HepG2 (cell line): Measurements from ENCODE around the gene EXOSC6. TPM values are rescaled to one million over a fixed set of nuclear protein-coding genes. Genes with fewer than 3 reads are reported as not detected.

Experiments used
- GATA4 ChIP-seq: sonication (generic); IDR thresholded peaks from 2 replicates; pipeline ENCODE4 v1.6.1; 2016; ENCODE audit warnings: antibody characterized with exemption, low read depth, borderline replicate concordance
- HDAC2 ChIP-seq: sonication (generic); formaldehyde crosslinking; IDR thresholded peaks from 2 replicates; pipeline ENCODE4 v1.4.0; 2020; ENCODE audit warnings: missing genetic modification reagents
- KMT2B ChIP-seq: IDR thresholded peaks from 2 replicates; pipeline ENCODE4 v1.6.1; 2016; ENCODE audit warnings: missing genetic modification reagents, missing compliant biosample characterization
- MAZ ChIP-seq, 2 experiments: sonication (generic) in 1 of 2; formaldehyde crosslinking in 1 of 2; IDR thresholded peaks; 2 replicates each; pipeline versions ENCODE4 v1.5.0 to v1.6.1; 2012 to 2020; ENCODE audit warnings: low read depth in 2 of 2, mild to moderate bottlenecking in 2 of 2, borderline replicate concordance in 1 of 2, improper control_type of control experiment in 1 of 2, low read length in 1 of 2, missing genetic modification reagents in 1 of 2, moderate library complexity in 1 of 2
- MEF2D ChIP-seq: sonication (generic); formaldehyde crosslinking; IDR thresholded peaks from 2 replicates; pipeline ENCODE4 v1.5.1; 2020; ENCODE audit warnings: mild to moderate bottlenecking, missing genetic modification reagents
- PAF1 ChIP-seq: IDR thresholded peaks from 2 replicates; pipeline ENCODE4 v1.6.1; 2016; ENCODE audit warnings: missing genetic modification reagents, missing compliant biosample characterization
- RFX1 ChIP-seq: fragments of 450-650 bp; IDR thresholded peaks from 2 replicates; pipeline ENCODE4 v1.6.1; 2017
- SMC3 ChIP-seq: IDR thresholded peaks from 2 replicates; pipeline ENCODE4 v1.6.1; 2011; ENCODE audit warnings: low read length, improper control_type of control experiment
- SMYD3 ChIP-seq: sonication (generic); formaldehyde crosslinking; IDR thresholded peaks from 2 replicates; pipeline ENCODE4 v1.8.1; 2023; ENCODE audit warnings: mild to moderate bottlenecking, missing genetic modification reagents
- SOX13 ChIP-seq, 3 experiments: fragments of 450-650 bp in 1 of 3; sonication (generic) in 1 of 3; formaldehyde crosslinking in 1 of 3; IDR thresholded peaks in 2 of 3; conservative IDR thresholded peaks in 1 of 3; 2 replicates each; pipeline versions ENCODE4 v1.5.0 to v1.6.1; 2016 to 2020; ENCODE audit warnings: antibody characterized with exemption in 1 of 3, mild to moderate bottlenecking in 1 of 3, missing compliant biosample characterization in 1 of 3, missing genetic modification reagents in 1 of 3, moderate library complexity in 1 of 3
- ZFAT ChIP-seq: sonication (generic); formaldehyde crosslinking; conservative IDR thresholded peaks from 2 replicates; pipeline ENCODE4 v1.8.1; 2023; ENCODE audit warnings: missing genetic modification reagents, inconsistent platforms
- ZMAT3 ChIP-seq: sonication (generic); formaldehyde crosslinking; conservative IDR thresholded peaks from 2 replicates; pipeline ENCODE4 v1.7.0; 2021; ENCODE audit warnings: missing genetic modification reagents
- ZNF235 ChIP-seq: sonication (generic); formaldehyde crosslinking; IDR thresholded peaks from 2 replicates; pipeline ENCODE4 v1.8.1; 2023; ENCODE audit warnings: mild to moderate bottlenecking, missing genetic modification reagents, borderline replicate concordance
- ZNF337 ChIP-seq: sonication (generic); formaldehyde crosslinking; IDR thresholded peaks from 2 replicates; pipeline ENCODE4 v1.5.1; 2020; ENCODE audit warnings: missing genetic modification reagents, low read depth, mild to moderate bottlenecking, borderline replicate concordance
- ZNF850 ChIP-seq: sonication (generic); formaldehyde crosslinking; conservative IDR thresholded peaks from 2 replicates; pipeline ENCODE4 v1.9.0; 2021; ENCODE audit warnings: mild to moderate bottlenecking, missing genetic modification reagents
- polyA plus RNA-seq, 8 experiments: library from polyadenylated mRNA; depleted of rRNA in 3 of 8; stranded (reverse) in 7 of 8; unstranded in 1 of 8; fragments of >200 nt; fragmentation: Illumina TruSeq in 4 of 8; extraction: Trizol in 4 of 8; gene quantifications; 2 replicates each; pipeline versions ENCODE4 v1.2.1 to v1.2.3, GENCODE V29; 2011 to 2016; ENCODE audit warnings: low read depth in 4 of 8, missing spikeins in 1 of 8, mixed read lengths in 1 of 8; ENCODE audit not compliant: insufficient read depth in 1 of 8
- total RNA-seq, 5 experiments: library from RNA; depleted of rRNA; stranded (reverse); fragments of >200 nt; fragmentation: Illumina TruSeq; extraction: Trizol; gene quantifications; 2 replicates each; pipeline ENCODE4 v1.2.3, GENCODE V29; 2016; ENCODE audit warnings: low read depth in 1 of 5
- TF ChIP-seq, protein P1 (sequence below): sonication (generic); formaldehyde crosslinking; IDR thresholded peaks from 2 replicates; pipeline ENCODE4 v1.9.0; 2021; ENCODE audit warnings: missing genetic modification reagents, borderline replicate concordance
- TF ChIP-seq, protein P2 (sequence below): sonication (generic); formaldehyde crosslinking; IDR thresholded peaks from 2 replicates; pipeline ENCODE4 v1.8.0; 2022; ENCODE audit warnings: mild to moderate bottlenecking, missing genetic modification reagents, moderate library complexity
- TF ChIP-seq, protein P3 (sequence below): fragments of 450-650 bp; IDR thresholded peaks from 2 replicates; pipeline ENCODE4 v1.6.1; 2017
- TF ChIP-seq, protein P4 (sequence below): sonication (generic); formaldehyde crosslinking; IDR thresholded peaks from 2 replicates; pipeline ENCODE4 v1.8.1; 2023; ENCODE audit warnings: mild to moderate bottlenecking, missing genetic modification reagents
- TF ChIP-seq, protein P5 (sequence below): sonication (generic); formaldehyde crosslinking; IDR thresholded peaks from 2 replicates; pipeline ENCODE4 v1.4.0; 2020; ENCODE audit warnings: mild to moderate bottlenecking, missing genetic modification reagents

EXOSC6 gene
- total and polyA plus RNA-seq, 2 of the 13 experiments (the other 11 are each of a cell fraction or from before 2014, with no cell fraction given), result 13.1 to 39.9 TPM

DNA sequence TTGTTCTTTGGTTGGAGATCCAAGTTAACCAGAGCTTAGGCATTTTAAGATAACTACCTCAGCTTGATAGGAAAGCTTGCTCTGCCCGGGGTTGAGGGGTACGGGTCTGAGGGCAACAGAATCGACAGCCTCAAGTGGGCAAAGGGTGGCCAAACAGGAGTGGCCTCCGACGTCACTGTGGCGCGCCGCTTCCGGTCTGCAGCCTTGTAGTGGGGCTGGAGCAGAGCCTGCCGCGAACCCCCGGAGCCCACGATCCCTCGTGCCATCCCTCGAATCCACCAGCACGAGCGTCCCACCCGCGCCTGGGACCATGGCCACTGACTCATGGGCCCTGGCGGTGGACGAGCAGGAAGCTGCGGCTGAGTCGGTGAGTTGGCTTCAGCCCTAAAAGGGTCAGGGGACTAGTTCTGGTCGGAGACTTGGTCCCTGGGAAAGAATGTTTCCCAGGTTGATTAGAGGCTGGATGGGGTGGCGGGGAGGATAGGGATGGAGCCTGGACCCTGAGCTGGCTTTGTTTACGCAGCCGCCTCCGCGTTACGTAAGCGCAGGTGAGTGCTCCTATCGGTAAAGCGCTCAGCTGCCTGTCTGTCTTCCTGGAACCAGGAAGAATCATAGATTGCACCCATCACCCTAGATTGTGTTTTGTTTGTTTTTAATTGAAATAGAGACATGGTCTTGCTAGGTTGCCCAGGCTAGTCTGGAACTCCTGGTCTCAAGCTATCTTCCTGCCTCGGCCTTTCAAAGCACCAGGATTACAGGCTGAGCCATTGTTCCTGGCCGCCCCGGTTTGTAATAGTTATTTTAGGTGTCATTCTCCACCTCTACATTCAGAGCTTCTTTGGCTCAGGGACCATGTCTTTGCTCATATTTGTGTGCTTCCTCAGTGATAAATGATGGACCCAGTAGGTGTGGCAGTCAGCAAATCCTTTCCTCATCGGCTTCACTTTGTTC lies 47.5 kb upstream of the EXOSC6 start, which contains the start of gene DDX19B (continued):
- TF ChIP-seq, protein P1, sequence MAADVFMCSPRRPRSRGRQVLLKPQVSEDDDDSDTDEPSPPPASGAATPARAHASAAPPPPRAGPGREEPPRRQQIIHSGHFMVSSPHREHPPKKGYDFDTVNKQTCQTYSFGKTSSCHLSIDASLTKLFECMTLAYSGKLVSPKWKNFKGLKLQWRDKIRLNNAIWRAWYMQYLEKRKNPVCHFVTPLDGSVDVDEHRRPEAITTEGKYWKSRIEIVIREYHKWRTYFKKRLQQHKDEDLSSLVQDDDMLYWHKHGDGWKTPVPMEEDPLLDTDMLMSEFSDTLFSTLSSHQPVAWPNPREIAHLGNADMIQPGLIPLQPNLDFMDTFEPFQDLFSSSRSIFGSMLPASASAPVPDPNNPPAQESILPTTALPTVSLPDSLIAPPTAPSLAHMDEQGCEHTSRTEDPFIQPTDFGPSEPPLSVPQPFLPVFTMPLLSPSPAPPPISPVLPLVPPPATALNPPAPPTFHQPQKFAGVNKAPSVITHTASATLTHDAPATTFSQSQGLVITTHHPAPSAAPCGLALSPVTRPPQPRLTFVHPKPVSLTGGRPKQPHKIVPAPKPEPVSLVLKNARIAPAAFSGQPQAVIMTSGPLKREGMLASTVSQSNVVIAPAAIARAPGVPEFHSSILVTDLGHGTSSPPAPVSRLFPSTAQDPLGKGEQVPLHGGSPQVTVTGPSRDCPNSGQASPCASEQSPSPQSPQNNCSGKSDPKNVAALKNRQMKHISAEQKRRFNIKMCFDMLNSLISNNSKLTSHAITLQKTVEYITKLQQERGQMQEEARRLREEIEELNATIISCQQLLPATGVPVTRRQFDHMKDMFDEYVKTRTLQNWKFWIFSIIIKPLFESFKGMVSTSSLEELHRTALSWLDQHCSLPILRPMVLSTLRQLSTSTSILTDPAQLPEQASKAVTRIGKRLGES (CRISPR knock-in tag), result no peak
- TF ChIP-seq ZNF235 (CRISPR knock-in tag) (peak; percentile 88; the same call in 1 of the 2 replicates), SOX13 (IDR thresholded peaks at IDR 0.05) (0 out of 2 replicates have a peak, but pooled peaks have one; percentile 41), SOX13 (CRISPR knock-in tag; conservative IDR thresholded peaks at IDR 0.05 in 1 of 2, IDR thresholded peaks at IDR 0.05 in 1 of 2) (peak in 1 of 2 experiments; percentile 51; a peak in 2 of 4 replicates), SMYD3 (peak; percentile 90; the same call in 1 of the 2 replicates), ZNF337 (no peak; the same call in 1 of the 2 replicates), ZMAT3 (CRISPR knock-in tag) (peak; percentile 81; the same call in 1 of the 2 replicates), PAF1 (CRISPR knock-in tag) (no peak), MEF2D (CRISPR knock-in tag) (peak; percentile 83), HDAC2 (peak; percentile 90), RFX1 (no peak), ZFAT (CRISPR knock-in tag) (no peak), GATA4 (peak; percentile 72; the same call in 1 of the 2 replicates), ZNF850 (CRISPR knock-in tag) (no peak), SMC3 (no peak), MAZ (IDR thresholded peaks at IDR 0.05; ENCODE audit: borderline replicate concordance, low read depth, low read length) (no peak), MAZ (CRISPR knock-in tag; IDR thresholded peaks at IDR 0.05; ENCODE audit: low read depth) (peak; percentile 97), KMT2B (CRISPR knock-in tag) (peak; percentile 88)
- TF ChIP-seq, protein P2, sequence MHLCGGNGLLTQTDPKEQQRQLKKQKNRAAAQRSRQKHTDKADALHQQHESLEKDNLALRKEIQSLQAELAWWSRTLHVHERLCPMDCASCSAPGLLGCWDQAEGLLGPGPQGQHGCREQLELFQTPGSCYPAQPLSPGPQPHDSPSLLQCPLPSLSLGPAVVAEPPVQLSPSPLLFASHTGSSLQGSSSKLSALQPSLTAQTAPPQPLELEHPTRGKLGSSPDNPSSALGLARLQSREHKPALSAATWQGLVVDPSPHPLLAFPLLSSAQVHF (CRISPR knock-in tag), result no peak; the same call in 1 of the 2 replicates
- TF ChIP-seq, protein P3, sequence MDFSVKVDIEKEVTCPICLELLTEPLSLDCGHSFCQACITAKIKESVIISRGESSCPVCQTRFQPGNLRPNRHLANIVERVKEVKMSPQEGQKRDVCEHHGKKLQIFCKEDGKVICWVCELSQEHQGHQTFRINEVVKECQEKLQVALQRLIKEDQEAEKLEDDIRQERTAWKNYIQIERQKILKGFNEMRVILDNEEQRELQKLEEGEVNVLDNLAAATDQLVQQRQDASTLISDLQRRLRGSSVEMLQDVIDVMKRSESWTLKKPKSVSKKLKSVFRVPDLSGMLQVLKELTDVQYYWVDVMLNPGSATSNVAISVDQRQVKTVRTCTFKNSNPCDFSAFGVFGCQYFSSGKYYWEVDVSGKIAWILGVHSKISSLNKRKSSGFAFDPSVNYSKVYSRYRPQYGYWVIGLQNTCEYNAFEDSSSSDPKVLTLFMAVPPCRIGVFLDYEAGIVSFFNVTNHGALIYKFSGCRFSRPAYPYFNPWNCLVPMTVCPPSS, result no peak
- TF ChIP-seq, protein P4, sequence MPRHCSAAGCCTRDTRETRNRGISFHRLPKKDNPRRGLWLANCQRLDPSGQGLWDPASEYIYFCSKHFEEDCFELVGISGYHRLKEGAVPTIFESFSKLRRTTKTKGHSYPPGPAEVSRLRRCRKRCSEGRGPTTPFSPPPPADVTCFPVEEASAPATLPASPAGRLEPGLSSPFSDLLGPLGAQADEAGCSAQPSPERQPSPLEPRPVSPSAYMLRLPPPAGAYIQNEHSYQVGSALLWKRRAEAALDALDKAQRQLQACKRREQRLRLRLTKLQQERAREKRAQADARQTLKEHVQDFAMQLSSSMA, result peak; percentile 79; the same call in 1 of the 2 replicates
- TF ChIP-seq, protein P5, sequence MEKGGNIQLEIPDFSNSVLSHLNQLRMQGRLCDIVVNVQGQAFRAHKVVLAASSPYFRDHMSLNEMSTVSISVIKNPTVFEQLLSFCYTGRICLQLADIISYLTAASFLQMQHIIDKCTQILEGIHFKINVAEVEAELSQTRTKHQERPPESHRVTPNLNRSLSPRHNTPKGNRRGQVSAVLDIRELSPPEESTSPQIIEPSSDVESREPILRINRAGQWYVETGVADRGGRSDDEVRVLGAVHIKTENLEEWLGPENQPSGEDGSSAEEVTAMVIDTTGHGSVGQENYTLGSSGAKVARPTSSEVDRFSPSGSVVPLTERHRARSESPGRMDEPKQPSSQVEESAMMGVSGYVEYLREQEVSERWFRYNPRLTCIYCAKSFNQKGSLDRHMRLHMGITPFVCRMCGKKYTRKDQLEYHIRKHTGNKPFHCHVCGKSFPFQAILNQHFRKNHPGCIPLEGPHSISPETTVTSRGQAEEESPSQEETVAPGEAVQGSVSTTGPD (CRISPR knock-in tag), result peak; percentile 72; the same call in 1 of the 2 replicates
